Small intestine (tissue), 7 donors: ENCODE results near the gene ZNF620. TPM values are rescaled to one million over a fixed set of nuclear protein-coding genes. Genes with fewer than 3 reads are reported as not detected.

Experiments used
- DNase-seq, 2 donors: peaks; one replicate each; pipeline versions ENCODE4 v3.0.0 to v3.0.0-alpha.2; 2013
- FAIRE-seq: peaks from 2 replicates; lab custom pipeline; 2012; peaks lifted over from hg19 to GRCh38; lab: Jason Lieb, UNC
- H3K27ac ChIP-seq, 3 donors: one replicate each; pipeline ENCODE4 v1.5.1; 2013; ENCODE audit warnings: low read length in 2 of 3, mild to moderate bottlenecking in 2 of 3, control low read depth in 1 of 3, inconsistent platforms in 1 of 3, low read depth in 1 of 3, moderate library complexity in 1 of 3
- H3K27me3 ChIP-seq, 3 donors: one replicate each; pipeline ENCODE4 v1.6.1; 2013; ENCODE audit warnings: low read length in 3 of 3, inconsistent platforms in 1 of 3; ENCODE audit not compliant: control insufficient read depth in 3 of 3, insufficient read depth in 3 of 3
- H3K36me3 ChIP-seq, 3 donors: one replicate each; pipeline ENCODE4 v1.6.1; 2013; ENCODE audit warnings: low read length in 3 of 3, inconsistent platforms in 1 of 3, low read depth in 1 of 3, mild to moderate bottlenecking in 1 of 3, moderate library complexity in 1 of 3; ENCODE audit not compliant: control insufficient read depth in 3 of 3, insufficient read depth in 2 of 3
- H3K4me1 ChIP-seq, 3 donors: one replicate each; pipeline ENCODE4 v1.6.1; 2013; ENCODE audit warnings: low read length in 2 of 3, inconsistent platforms in 1 of 3, low read depth in 1 of 3, mild to moderate bottlenecking in 1 of 3, moderate library complexity in 1 of 3; ENCODE audit not compliant: control insufficient read depth in 3 of 3, insufficient read depth in 2 of 3
- H3K4me3 ChIP-seq, 3 donors: one replicate each; pipeline ENCODE4 v1.5.1; 2013; ENCODE audit warnings: low read length in 3 of 3, control low read depth in 1 of 3, inconsistent platforms in 1 of 3, low read depth in 1 of 3, mild to moderate bottlenecking in 1 of 3, moderate library complexity in 1 of 3
- H3K9me3 ChIP-seq, 2 donors: one replicate each; pipeline ENCODE4 v1.6.1; 2013; ENCODE audit warnings: low read depth in 1 of 2, low read length in 1 of 2; ENCODE audit not compliant: control insufficient read depth in 2 of 2, insufficient read depth in 1 of 2
- WGBS, 3 donors: extraction: QIAGEN DNeasy Blood & Tissue Kit; methylation state at CpG; one replicate each; pipeline ENCODE4 v1.1.7; 2013; 5-methylcytosine and 5-hydroxymethylcytosine counted together
- polyA plus RNA-seq, 4 donors: library from polyadenylated mRNA; stranded (reverse) in 3 of 4; unstranded in 1 of 4; fragments of 200-250 nt in 3 of 4; fragments of 120-200 nt in 1 of 4; gene quantifications; one replicate each; pipeline versions ENCODE4 v1.2.1 to v1.2.3, GENCODE V29; 2013
- donor health status: healthy with polysubstance abuse.
- donor health status: control.
- donor health status: control.
- donor health status: Bipolar disorder and iron deficiency.
- donor health status: healthy.

Gene ZNF620
- polyA plus RNA-seq, 4 donors = 0.54 to 8.4 (median 2.1) TPM

DNA sequence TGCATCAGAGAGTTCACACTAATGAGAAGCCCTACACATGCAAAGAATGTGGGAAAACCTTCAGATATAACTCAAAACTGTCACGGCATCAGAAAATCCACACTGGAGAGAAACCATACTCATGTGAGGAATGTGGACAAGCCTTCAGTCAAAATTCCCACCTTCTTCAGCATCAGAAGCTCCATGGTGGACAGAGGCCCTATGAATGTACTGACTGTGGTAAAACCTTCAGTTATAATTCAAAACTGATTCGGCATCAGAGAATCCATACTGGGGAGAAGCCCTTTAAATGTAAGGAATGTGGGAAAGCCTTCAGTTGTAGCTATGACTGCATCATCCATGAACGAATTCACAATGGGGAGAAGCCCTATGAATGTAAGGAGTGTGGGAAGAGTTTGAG, 18.7 kb upstream of the ZNF620 start:
- Histone ChIP-seq H3K36me3 (peaks cover 7 to 38% (median 12%) of the 10 kb centered on the region in 3 donors), H3K27me3 (no peaks in the 10 kb centered on the region)
- WGBS, 3 donors = 96 to 99% (median 97%) methylated on average over 3 of the region's 3 CpGs

GRCh38 chr3:40490916-40491315, 14.9 kb upstream of the ZNF620 start:
- no peak for FAIRE-seq
- no peak for DNase-seq
- WGBS, 3 donors = 88 to 97% (median 96%) methylated on average over 5 of the region's 5 CpGs

More for the DNA sequence above, 18.7 kb upstream of the ZNF620 start:
- no peak overlapping the region for H3K4me3 ChIP-seq
- DNase-seq (no peak), FAIRE-seq (no peak)
- peaks cover 2 to 23% of the 10 kb centered on the region in 2 donors for H3K9me3 ChIP-seq
- no peak overlapping the region for H3K27ac ChIP-seq
- H3K4me1 ChIP-seq = no peaks in the 10 kb centered on the region

GRCh38 chr3:40494698-40495097, 11.1 kb upstream of the ZNF620 start:
- 62 to 71% (median 70%) methylated on average over 2 of the region's 2 CpGs for WGBS, 3 donors
- no peak for FAIRE-seq
- no peak overlapping the region for H3K4me3 ChIP-seq

More at GRCh38 chr3:40490916-40491315, 14.9 kb upstream of the ZNF620 start:
- Histone ChIP-seq H3K9me3 (peaks cover 2 to 22% of the 10 kb centered on the region in 2 donors), H3K36me3 (peaks cover 3 to 17% (median 9%) of the 10 kb centered on the region in 3 donors), H3K27me3 (no peaks in the 10 kb centered on the region), H3K4me1 (no peaks in the 10 kb centered on the region), H3K27ac (no peak overlapping the region), H3K4me3 (no peak overlapping the region)

DNA sequence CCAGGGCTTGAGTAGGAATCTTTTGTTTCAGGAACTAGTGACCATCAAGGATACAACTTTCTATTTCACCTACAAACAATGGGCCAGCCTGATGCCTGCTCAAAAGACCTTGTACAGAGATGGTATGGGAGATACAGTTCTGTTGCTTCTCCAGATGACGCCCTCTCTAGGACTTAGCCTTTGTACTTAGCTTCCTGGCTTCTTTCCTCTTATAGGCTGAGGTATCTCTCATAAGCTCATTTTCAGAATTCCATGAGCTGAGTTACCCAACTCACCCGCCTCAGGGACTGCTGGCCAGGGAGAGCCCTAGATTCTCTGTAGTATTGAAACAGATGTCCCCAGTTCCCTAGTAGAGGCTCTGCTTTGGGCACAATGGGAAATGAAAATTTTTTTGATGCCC, 8.6 kb upstream of the ZNF620 start:
- H3K36me3 ChIP-seq = no peaks in the 10 kb centered on the region
- no peaks in the 10 kb centered on the region for H3K9me3 ChIP-seq
- no peak overlapping the region for H3K27ac ChIP-seq
- FAIRE-seq = no peak
- WGBS, 3 donors = 94 to 96% (median 95%) methylated on average over 2 of the region's 2 CpGs
- H3K4me3 ChIP-seq = no peak overlapping the region
- no peaks in the 10 kb centered on the region for H3K27me3 ChIP-seq
- no peaks in the 10 kb centered on the region for H3K4me1 ChIP-seq
- DNase-seq = no peak

More at GRCh38 chr3:40494698-40495097, 11.1 kb upstream of the ZNF620 start:
- Histone ChIP-seq H3K27ac (no peak overlapping the region), H3K36me3 (no peaks in the 10 kb centered on the region), H3K4me1 (no peaks in the 10 kb centered on the region), H3K27me3 (no peaks in the 10 kb centered on the region), H3K9me3 (no peaks in the 10 kb centered on the region)
- no peak for DNase-seq

DNA sequence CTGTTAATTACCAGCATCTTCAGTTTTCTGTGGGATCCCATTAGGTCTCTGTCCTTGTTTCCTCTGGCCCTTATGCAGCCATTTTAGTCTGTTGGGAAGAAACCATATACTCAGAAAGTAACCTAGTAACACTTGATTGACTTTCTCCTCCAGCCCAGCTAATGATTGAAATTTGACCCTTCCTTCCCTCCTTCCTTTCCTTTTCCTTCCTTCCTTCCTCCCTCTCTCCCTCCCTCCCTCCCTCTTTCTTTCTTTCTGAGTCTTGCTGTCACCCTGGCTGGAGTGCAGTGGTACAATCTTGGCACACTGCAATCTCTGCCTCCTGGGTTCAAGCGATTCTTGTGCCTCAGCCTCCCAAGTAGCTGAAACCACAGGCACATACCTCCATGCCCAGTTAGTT, 5.9 kb upstream of the ZNF620 start:
- Histone ChIP-seq H3K4me1 (no peaks in the 10 kb centered on the region), H3K27ac (no peak overlapping the region), H3K4me3 (no peak overlapping the region), H3K36me3 (no peaks in the 10 kb centered on the region), H3K9me3 (no peaks in the 10 kb centered on the region), H3K27me3 (no peaks in the 10 kb centered on the region)
- DNase-seq = no peak
- WGBS, 3 donors = 96 to 100% (median 97%) methylated on average over 1 of the region's 1 CpG
- FAIRE-seq = no peak

GRCh38 chr3:40502034-40502433, 3.8 kb upstream of the ZNF620 start:
- no peak overlapping the region for H3K4me3 ChIP-seq
- 86 to 94% (median 94%) methylated on average over 2 of the region's 2 CpGs for WGBS, 3 donors
- no peak overlapping the region for H3K27ac ChIP-seq
- peaks cover 0 to 3% (median 0%) of the 10 kb centered on the region in 3 donors for H3K4me1 ChIP-seq
- DNase-seq (no peak), FAIRE-seq (no peak)
- no peaks in the 10 kb centered on the region for H3K36me3 ChIP-seq
- H3K9me3 ChIP-seq = no peaks in the 10 kb centered on the region
- no peaks in the 10 kb centered on the region for H3K27me3 ChIP-seq

DNA sequence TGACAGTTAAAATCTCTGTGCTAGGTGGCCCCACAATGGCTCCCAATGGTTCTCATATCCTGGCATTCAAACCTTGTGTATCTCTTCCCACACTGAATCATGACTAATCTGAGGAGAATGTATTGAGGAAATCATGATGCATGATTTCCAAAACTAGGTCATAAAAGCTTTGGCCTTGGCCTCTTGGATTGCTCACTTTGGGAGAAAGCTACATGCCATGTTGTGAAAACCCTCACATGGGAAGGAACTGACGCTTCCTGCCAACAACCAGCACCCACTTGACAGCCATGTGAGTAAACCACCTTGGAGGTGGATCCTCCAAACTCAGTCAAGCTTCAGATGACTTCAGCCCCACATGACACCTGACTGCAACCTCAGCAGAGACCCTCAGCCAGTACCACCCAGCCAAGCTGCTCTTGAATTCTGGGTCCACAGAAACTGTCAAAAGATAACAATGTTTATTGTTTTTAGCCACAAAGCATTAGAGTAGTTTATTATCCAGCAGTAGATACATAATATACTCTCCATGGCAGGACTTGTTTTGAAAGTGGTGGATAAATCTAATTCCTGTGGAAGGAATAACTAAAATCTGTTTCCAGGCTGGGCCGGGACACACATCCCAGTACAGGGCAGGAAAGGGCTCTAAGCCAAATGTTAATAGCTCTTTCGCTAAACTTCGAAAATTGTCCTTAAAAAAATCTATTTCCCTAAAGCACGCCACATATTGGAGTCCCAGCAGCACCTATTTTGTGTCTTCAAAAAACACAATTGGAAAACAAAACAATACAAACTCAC, 1.0 kb upstream of the ZNF620 start:
- Histone ChIP-seq H3K27ac (peak overlapping the region in 1 of 3 donors; percentile 53), H3K4me1 (peaks cover 0 to 3% (median 0%) of the 10 kb centered on the region in 3 donors), H3K4me3 (peak overlapping the region in 1 of 3 donors; percentile 54), H3K36me3 (peaks cover 0 to 7% (median 0%) of the 10 kb centered on the region in 3 donors), H3K27me3 (no peaks in the 10 kb centered on the region), H3K9me3 (no peaks in the 10 kb centered on the region)
- DNase-seq = peak; percentile 17 to 32
- no peak for FAIRE-seq
- 45 to 72% (median 59%) methylated on average over 5 of the region's 5 CpGs for WGBS, 3 donors

DNA sequence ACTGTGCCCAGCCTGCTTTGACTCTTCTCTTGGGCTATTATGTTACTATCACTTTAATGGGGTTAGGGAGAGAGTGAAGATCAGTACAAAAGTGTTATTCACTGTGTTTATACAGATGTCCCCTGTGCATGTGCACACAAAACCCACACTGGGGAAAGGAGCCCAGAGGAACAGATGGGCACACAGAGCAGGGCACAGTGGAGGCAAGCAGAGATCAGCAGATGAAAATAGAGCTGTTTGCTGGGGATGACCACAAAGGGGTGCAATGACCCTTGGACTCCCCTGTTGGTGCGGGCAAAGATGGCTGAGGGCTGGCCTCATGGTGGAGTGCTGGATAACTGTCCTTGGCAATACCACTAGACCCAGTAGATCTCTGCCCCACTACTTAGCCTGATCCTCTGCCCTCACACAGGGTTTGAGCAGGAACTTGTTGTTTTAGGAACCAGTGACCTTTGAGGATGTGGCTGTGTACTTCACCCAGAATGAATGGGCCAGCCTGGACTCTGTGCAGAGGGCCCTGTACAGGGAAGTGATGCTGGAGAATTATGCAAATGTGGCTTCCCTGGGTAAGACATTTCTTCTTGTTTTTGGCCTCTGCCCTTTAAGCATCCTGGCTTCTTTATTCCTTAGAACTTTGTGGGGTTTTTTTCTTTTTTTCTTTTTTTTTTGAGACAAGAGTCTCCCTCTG, 5.3 kb downstream of the ZNF620 start:
- WGBS, 3 donors = 90 to 94% (median 94%) methylated on average over 1 of the region's 1 CpG
- no peaks in the 10 kb centered on the region for H3K27me3 ChIP-seq
- H3K27ac ChIP-seq = no peak overlapping the region
- H3K4me3 ChIP-seq = no peak overlapping the region
- peaks cover 0 to 37% (median 2%) of the 10 kb centered on the region in 3 donors for H3K36me3 ChIP-seq
- H3K4me1 ChIP-seq = no peaks in the 10 kb centered on the region
- no peak for DNase-seq
- H3K9me3 ChIP-seq = no peaks in the 10 kb centered on the region
- FAIRE-seq = no peak
